Measurements from ENCODE around the gene DCLK2. TPM values are rescaled to one million over a fixed set of nuclear protein-coding genes. Genes with fewer than 3 reads are reported as not detected.
A peak's percentile ranks its signal among the peaks of the same experiment; 100 is the strongest.

Gene DCLK2
- total RNA-seq (under 1 TPM in 2 of 5 experiments, not detected in 3; 0.11 to 0.56 TPM), polyA plus RNA-seq (under 1 TPM in 1 of 2 donors, not detected in 1; 0.06 TPM), total RNA-seq (not detected)

GRCh38 chr4:150078041-150078578 is at the start of gene DCLK2:
TSS of gene DCLK2 (plus strand) at chr4:150078445. CDS start at chr4:150079028, 583 bp downstream.
- ChIA-PET CTCF (no interaction called here), POLR2A (no interaction called here)
- Mint-ChIP-seq H3K36me3 (no peaks in the 10 kb centered on the region), H3K27me3 (peaks cover 39 to 59% (median 49%) of the 10 kb centered on the region in 5 donors), H3K9me3 (peaks cover 0 to 6% (median 2%) of the 10 kb centered on the region in 11 donors), H3K4me1 (peaks cover 0 to 5% (median 4%) of the 10 kb centered on the region in 7 donors), H3K27ac (no peak within 1 kb of the TSS), H3K4me3 (peak within 1 kb of the TSS in 7 of 10 donors; percentile 65 to 82 (median 72))
- Histone ChIP-seq H3K9me3 (ENCODE audit: control insufficient read depth in 2 of 3, low read length in 3 of 3) (no peaks in the 10 kb centered on the region), H3K4me1 (ENCODE audit: control insufficient read depth in 2 of 2, insufficient read depth in 2 of 2, low read length in 2 of 2) (no peaks in the 10 kb centered on the region), H3K4me3 (ENCODE audit: low read length) (no peak within 1 kb of the TSS), H3K36me3 (ENCODE audit: control insufficient read depth in 2 of 3, insufficient read depth in 3 of 3, low read length in 3 of 3) (no peaks in the 10 kb centered on the region), H3K27me3 (ENCODE audit: control insufficient read depth in 2 of 2, insufficient read depth in 2 of 2, low read length in 2 of 2) (no peaks in the 10 kb centered on the region), H3K27ac (ENCODE audit: low read depth, low read length) (no peak within 1 kb of the TSS)
- ATAC-seq (peak; percentile 55), DNase-seq (peak in 1 of 9 donors; percentile 29)
- intact Hi-C loops (cut with micrococcal nuclease) = no loop called here

- H3K4me3 ChIP-seq (ENCODE audit: low read length) = no peak overlapping the region
- no peak for ATAC-seq
- H3K27me3 ChIP-seq (ENCODE audit: control insufficient read depth in 2 of 2, insufficient read depth in 2 of 2, low read length in 2 of 2) = no peaks in the 10 kb centered on the region
- Mint-ChIP-seq H3K4me3 (no peak overlapping the region), H3K4me1 (no peaks in the 10 kb centered on the region), H3K36me3 (peaks cover 0 to 4% (median 0%) of the 10 kb centered on the region in 5 donors), H3K27me3 (peaks cover 2 to 30% (median 17%) of the 10 kb centered on the region in 5 donors), H3K9me3 (peaks cover 0 to 13% (median 6%) of the 10 kb centered on the region in 11 donors), H3K27ac (no peak overlapping the region)
- POLR2A ChIA-PET = no interaction called here
- no peaks in the 10 kb centered on the region for H3K36me3 ChIP-seq (ENCODE audit: control insufficient read depth in 2 of 3, insufficient read depth in 3 of 3, low read length in 3 of 3)
- no peak for DNase-seq
- peaks cover 0 to under 1% (median 0%) of the 10 kb centered on the region in 3 experiments for H3K9me3 ChIP-seq (ENCODE audit: control insufficient read depth in 2 of 3, low read length in 3 of 3)
- H3K4me1 ChIP-seq (ENCODE audit: control insufficient read depth in 2 of 2, insufficient read depth in 2 of 2, low read length in 2 of 2) = no peaks in the 10 kb centered on the region
- intact Hi-C loops (cut with micrococcal nuclease) = no loop called here
- CTCF ChIA-PET = no interaction called here
- H3K27ac ChIP-seq (ENCODE audit: low read depth, low read length) = no peak overlapping the region
Observed at GRCh38 chr4:150032541-150032940, 45.7 kb upstream of the DCLK2 start.

- DNase-seq (no peak), ATAC-seq (no peak)
- Mint-ChIP-seq H3K36me3 (peaks cover 0 to 4% (median 0%) of the 10 kb centered on the region in 5 donors), H3K9me3 (peaks cover 0 to 7% (median 2%) of the 10 kb centered on the region in 11 donors), H3K27me3 (peaks cover 2 to 30% (median 17%) of the 10 kb centered on the region in 5 donors), H3K4me1 (no peaks in the 10 kb centered on the region), H3K4me3 (no peak overlapping the region), H3K27ac (no peak overlapping the region)
- H3K4me3 ChIP-seq (ENCODE audit: low read length) = no peak overlapping the region
- no peaks in the 10 kb centered on the region for H3K9me3 ChIP-seq (ENCODE audit: control insufficient read depth in 2 of 3, low read length in 3 of 3)
- H3K36me3 ChIP-seq (ENCODE audit: control insufficient read depth in 2 of 3, insufficient read depth in 3 of 3, low read length in 3 of 3) = no peaks in the 10 kb centered on the region
- no peaks in the 10 kb centered on the region for H3K27me3 ChIP-seq (ENCODE audit: control insufficient read depth in 2 of 2, insufficient read depth in 2 of 2, low read length in 2 of 2)
- H3K4me1 ChIP-seq (ENCODE audit: control insufficient read depth in 2 of 2, insufficient read depth in 2 of 2, low read length in 2 of 2) = no peaks in the 10 kb centered on the region
- intact Hi-C loops (cut with micrococcal nuclease) = no loop called here
- no peak overlapping the region for H3K27ac ChIP-seq (ENCODE audit: low read depth, low read length)
- ChIA-PET POLR2A (no interaction called here), CTCF (no interaction called here)
Observed at GRCh38 chr4:150033081-150033480, 45.2 kb upstream of the DCLK2 start.

GRCh38 chr4:150033901-150034300 is 44.3 kb upstream of the DCLK2 start:
- Histone ChIP-seq H3K9me3 (ENCODE audit: control insufficient read depth in 2 of 3, low read length in 3 of 3) (no peaks in the 10 kb centered on the region), H3K27ac (ENCODE audit: low read depth, low read length) (no peak overlapping the region), H3K4me1 (ENCODE audit: control insufficient read depth in 2 of 2, insufficient read depth in 2 of 2, low read length in 2 of 2) (no peaks in the 10 kb centered on the region), H3K4me3 (ENCODE audit: low read length) (no peak overlapping the region), H3K36me3 (ENCODE audit: control insufficient read depth in 2 of 3, insufficient read depth in 3 of 3, low read length in 3 of 3) (no peaks in the 10 kb centered on the region), H3K27me3 (ENCODE audit: control insufficient read depth in 2 of 2, insufficient read depth in 2 of 2, low read length in 2 of 2) (no peaks in the 10 kb centered on the region)
- Mint-ChIP-seq H3K36me3 (peaks cover 0 to 4% (median 0%) of the 10 kb centered on the region in 5 donors), H3K9me3 (peaks cover 0 to 6% (median 2%) of the 10 kb centered on the region in 11 donors), H3K4me1 (no peaks in the 10 kb centered on the region), H3K4me3 (no peak overlapping the region), H3K27me3 (peaks cover 2 to 30% (median 17%) of the 10 kb centered on the region in 5 donors), H3K27ac (no peak overlapping the region)
- DNase-seq (no peak), ATAC-seq (no peak)
- intact Hi-C loops (cut with micrococcal nuclease) = no loop called here
- POLR2A ChIA-PET = no interaction called here
- CTCF ChIA-PET = no interaction called here

- Mint-ChIP-seq H3K4me3 (no peak overlapping the region), H3K4me1 (no peaks in the 10 kb centered on the region), H3K36me3 (no peaks in the 10 kb centered on the region), H3K27ac (no peak overlapping the region), H3K9me3 (peaks cover 0 to 6% (median 0%) of the 10 kb centered on the region in 11 donors), H3K27me3 (peaks cover 5 to 25% (median 15%) of the 10 kb centered on the region in 5 donors)
- Histone ChIP-seq H3K36me3 (ENCODE audit: control insufficient read depth in 2 of 3, insufficient read depth in 3 of 3, low read length in 3 of 3) (no peaks in the 10 kb centered on the region), H3K4me1 (ENCODE audit: control insufficient read depth in 2 of 2, insufficient read depth in 2 of 2, low read length in 2 of 2) (no peaks in the 10 kb centered on the region), H3K27me3 (ENCODE audit: control insufficient read depth in 2 of 2, insufficient read depth in 2 of 2, low read length in 2 of 2) (no peaks in the 10 kb centered on the region), H3K27ac (ENCODE audit: low read depth, low read length) (no peak overlapping the region), H3K4me3 (ENCODE audit: low read length) (no peak overlapping the region), H3K9me3 (ENCODE audit: control insufficient read depth in 2 of 3, low read length in 3 of 3) (no peaks in the 10 kb centered on the region)
- ATAC-seq (no peak), DNase-seq (no peak)
- CTCF ChIA-PET = no interaction called here
- intact Hi-C loops (cut with micrococcal nuclease) = no loop called here
- POLR2A ChIA-PET = no interaction called here
Observed at GRCh38 chr4:150037251-150037856, 40.9 kb upstream of the DCLK2 start.

GRCh38 chr4:150038335-150039076 is 39.7 kb upstream of the DCLK2 start:
- CTCF ChIA-PET = no interaction called here
- Mint-ChIP-seq H3K9me3 (peaks cover 0 to 6% (median 0%) of the 10 kb centered on the region in 11 donors), H3K4me1 (no peaks in the 10 kb centered on the region), H3K4me3 (no peak overlapping the region), H3K27ac (no peak overlapping the region), H3K27me3 (peaks cover 5 to 19% (median 8%) of the 10 kb centered on the region in 5 donors), H3K36me3 (no peaks in the 10 kb centered on the region)
- POLR2A ChIA-PET = no interaction called here
- intact Hi-C loops (cut with micrococcal nuclease) = no loop called here
- H3K27me3 ChIP-seq (ENCODE audit: control insufficient read depth in 2 of 2, insufficient read depth in 2 of 2, low read length in 2 of 2) = no peaks in the 10 kb centered on the region
- no peaks in the 10 kb centered on the region for H3K4me1 ChIP-seq (ENCODE audit: control insufficient read depth in 2 of 2, insufficient read depth in 2 of 2, low read length in 2 of 2)
- H3K9me3 ChIP-seq (ENCODE audit: control insufficient read depth in 2 of 3, low read length in 3 of 3) = no peaks in the 10 kb centered on the region
- H3K4me3 ChIP-seq (ENCODE audit: low read length) = no peak overlapping the region
- no peaks in the 10 kb centered on the region for H3K36me3 ChIP-seq (ENCODE audit: control insufficient read depth in 2 of 3, insufficient read depth in 3 of 3, low read length in 3 of 3)
- ATAC-seq (no peak), DNase-seq (no peak)
- H3K27ac ChIP-seq (ENCODE audit: low read depth, low read length) = no peak overlapping the region
